GM23338 (cell line): ENCODE data around the gene DGKD. TPM values are rescaled to one million over a fixed set of nuclear protein-coding genes. Genes with fewer than 3 reads are reported as not detected.
"Not testable (repeated sequence)": the region's sequence is repeated elsewhere in the genome, so short reads cannot be mapped to it uniquely, and the experiment has no call there.

ENCODE experiments used
- ATAC-seq: fragments of 200-7000 bp; cut with Tn5 transposase; 3 replicates; pipeline ENCODE4 v1.9.1; 2020
- DNase-seq: peaks from one replicate; pipeline ENCODE4 v3.0.0-alpha.2; 2015; ENCODE audit warnings: low spot score
- H2AFZ ChIP-seq: fragments of 200-600 bp; sonication (generic); 2 replicates; pipeline ENCODE4 v1.8.0; 2016; ENCODE audit warnings: antibody characterized with exemption, mild to moderate bottlenecking, moderate library complexity
- H3F3A ChIP-seq: fragments of 200-600 bp; sonication (generic); replicated peaks from 2 replicates; pipeline ENCODE4 v1.8.0; 2017; ENCODE audit warnings: antibody characterized with exemption, mixed run types, low read depth
- H3K27ac ChIP-seq: fragments of 200-600 bp; sonication (generic); 2 replicates; pipeline ENCODE4 v1.6.1; 2016; ENCODE audit warnings: low read depth
- H3K27me3 ChIP-seq: fragments of 200-600 bp; sonication (generic); 2 replicates; pipeline ENCODE4 v1.8.0; 2016; ENCODE audit warnings: mild to moderate bottlenecking, mixed run types, moderate library complexity; ENCODE audit not compliant: insufficient read depth
- H3K36me3 ChIP-seq: fragments of 200-600 bp; sonication (generic); 2 replicates; pipeline ENCODE4 v1.8.0; 2016; ENCODE audit warnings: mild to moderate bottlenecking; ENCODE audit not compliant: insufficient read depth
- H3K4me1 ChIP-seq: fragments of 200-600 bp; sonication (generic); 2 replicates; pipeline ENCODE4 v1.8.0; 2016; ENCODE audit warnings: mild to moderate bottlenecking, moderate library complexity; ENCODE audit not compliant: insufficient read depth
- H3K4me2 ChIP-seq: fragments of 200-600 bp; sonication (generic); 2 replicates; pipeline ENCODE4 v1.7.1; 2017; ENCODE audit warnings: mixed run types
- H3K4me3 ChIP-seq: fragments of 200-600 bp; sonication (generic); 2 replicates; pipeline ENCODE4 v1.6.1; 2016; ENCODE audit warnings: mixed run types
- H3K79me2 ChIP-seq: fragments of 200-600 bp; sonication (generic); replicated peaks from 2 replicates; pipeline ENCODE4 v1.8.0; 2017; ENCODE audit warnings: mild to moderate bottlenecking; ENCODE audit not compliant: insufficient read depth
- H3K9me2 ChIP-seq: fragments of 200-600 bp; sonication (generic); 2 replicates; pipeline ENCODE4 v1.8.0; 2017; ENCODE audit not compliant: insufficient read depth
- H4K20me1 ChIP-seq: fragments of 200-600 bp; sonication (generic); replicated peaks from 2 replicates; pipeline ENCODE4 v1.8.0; 2017; ENCODE audit warnings: mild to moderate bottlenecking; ENCODE audit not compliant: insufficient read depth
- H3K27ac Mint-ChIP-seq: 2 replicates; pipeline ENCODE4 v1.8.0; 2020; ENCODE audit warnings: inconsistent platforms, mild to moderate bottlenecking, moderate library complexity, mixed read lengths
- H3K27me3 Mint-ChIP-seq: 3 replicates; pipeline ENCODE4 v1.8.0; 2022; ENCODE audit warnings: low read depth, mild to moderate bottlenecking, moderate library complexity, mixed read lengths, inconsistent platforms; ENCODE audit not compliant: insufficient read depth, poor library complexity
- H3K36me3 Mint-ChIP-seq: 3 replicates; pipeline ENCODE4 v1.8.0; 2021; ENCODE audit warnings: low read depth, mild to moderate bottlenecking, inconsistent platforms, moderate library complexity, mixed read lengths
- H3K4me1 Mint-ChIP-seq: 3 replicates; pipeline ENCODE4 v1.8.0; 2020; ENCODE audit warnings: mild to moderate bottlenecking, inconsistent platforms, mixed read lengths
- H3K4me3 Mint-ChIP-seq: 3 replicates; pipeline ENCODE4 v1.8.0; 2021; ENCODE audit warnings: moderate library complexity, mild to moderate bottlenecking, inconsistent platforms, mixed read lengths
- H3K9me3 Mint-ChIP-seq: 3 replicates; pipeline ENCODE4 v1.8.0; 2020; ENCODE audit warnings: moderate library complexity, mild to moderate bottlenecking, inconsistent platforms, mixed read lengths
- CREB1 ChIP-seq: fragments of 250-450 bp; sonication (Bioruptor Pico); IDR thresholded peaks from 2 replicates; pipeline ENCODE4 v1.5.0; 2020; ENCODE audit warnings: low read depth, mild to moderate bottlenecking, moderate library complexity
- CTCF ChIP-seq, 2 experiments: fragments of 200-600 bp in 1 of 2; sonication (generic) in 1 of 2; conservative IDR thresholded peaks; 2 replicates each; pipeline versions ENCODE4 v1.5.1 to v1.6.1; 2016 to 2017; ENCODE audit warnings: antibody characterized with exemption in 2 of 2, low read depth in 2 of 2, mild to moderate bottlenecking in 2 of 2, moderate library complexity in 1 of 2
- EZH2 ChIP-seq: fragments of 200-600 bp; sonication (generic); IDR thresholded peaks from one replicate; pipeline ENCODE4 v1.8.0; 2017; ENCODE audit warnings: antibody characterized with exemption, mild to moderate bottlenecking, low read depth; ENCODE audit not compliant: unreplicated experiment
- JUNB ChIP-seq: IDR thresholded peaks from one replicate; pipeline ENCODE4 v1.6.1; 2016; ENCODE audit warnings: antibody characterized with exemption; ENCODE audit not compliant: unreplicated experiment
- NANOG ChIP-seq: IDR thresholded peaks from 2 replicates; pipeline ENCODE4 v1.6.1; 2016; ENCODE audit warnings: antibody characterized with exemption, borderline replicate concordance
- POLR2AphosphoS5 ChIP-seq: IDR thresholded peaks from 2 replicates; pipeline ENCODE4 v1.6.1; 2016; ENCODE audit warnings: antibody characterized with exemption, low read depth
- REST ChIP-seq: IDR thresholded peaks from one replicate; pipeline ENCODE4 v1.6.1; 2018; ENCODE audit warnings: antibody characterized with exemption; ENCODE audit not compliant: unreplicated experiment
- STAT1 ChIP-seq: IDR thresholded peaks from one replicate; pipeline ENCODE4 v1.6.1; 2016; ENCODE audit warnings: antibody characterized with exemption; ENCODE audit not compliant: unreplicated experiment
- ZNF331 ChIP-seq: fragments of 250-450 bp; sonication (Bioruptor Pico); IDR thresholded peaks from 2 replicates; pipeline ENCODE4 v1.5.0; 2020; ENCODE audit warnings: low read depth, mild to moderate bottlenecking, moderate library complexity
- ZNF462 ChIP-seq: fragments of 250-450 bp; sonication (Bioruptor Pico); IDR thresholded peaks from 2 replicates; pipeline ENCODE4 v1.5.0; 2020; ENCODE audit warnings: mild to moderate bottlenecking, moderate library complexity
- polyA plus RNA-seq: library from polyadenylated mRNA; unstranded; fragments of >200 nt; fragmentation: Nextera tagmentation; extraction: Ambion mirVana; gene quantifications from 2 replicates; pipeline ENCODE4 v1.2.1, GENCODE V29; 2016
- total RNA-seq: library from RNA; depleted of rRNA; stranded (reverse); fragments of >200 nt; shearing (Covaris generic); gene quantifications from 2 replicates; pipeline ENCODE4 v1.2.3, GENCODE V29; 2014

DGKD gene
- total and polyA plus RNA-seq, 2 experiments from 2014 or later, result 11.1 to 23.4 TPM

GRCh38 chr2:233395687-233396086, 41.4 kb downstream of the DGKD start:
- Histone ChIP-seq H3K79me2 (no peaks in the 10 kb centered on the region), H4K20me1 (no peaks in the 10 kb centered on the region), H3K4me2 (no peak overlapping the region), H3F3A (no peaks in the 10 kb centered on the region), H2AFZ (no peak overlapping the region), H3K9me2 (no peaks in the 10 kb centered on the region), H3K4me3 (no peak overlapping the region), H3K27me3 (no peaks in the 10 kb centered on the region), H3K36me3 (no peaks in the 10 kb centered on the region), H3K27ac (no peak overlapping the region), H3K4me1 (peaks cover 8% of the 10 kb centered on the region; the same call in 1 of the 2 replicates)
- Mint-ChIP-seq H3K27ac (no peak overlapping the region), H3K9me3 (peaks cover 3% of the 10 kb centered on the region; the same call in 1 of the 3 replicates), H3K4me3 (no peak overlapping the region), H3K36me3 (peaks cover 25% of the 10 kb centered on the region), H3K4me1 (peaks cover 21% of the 10 kb centered on the region), H3K27me3 (peaks cover 14% of the 10 kb centered on the region)
- ATAC-seq, result no peak
- no peak for DNase-seq
- TF ChIP-seq REST, result no peak
- no peak for TF ChIP-seq POLR2AphosphoS5
- no peak for TF ChIP-seq STAT1
- TF ChIP-seq CREB1 (CRISPR knock-in tag), result no peak
- no peak for TF ChIP-seq EZH2
- TF ChIP-seq CTCF (conservative IDR thresholded peaks at IDR 0.05; ENCODE audit: low read depth in 2 of 2), result no peak
- TF ChIP-seq JUNB, result no peak
- no peak for TF ChIP-seq NANOG
- no peak for TF ChIP-seq ZNF331 (CRISPR knock-in tag)
- TF ChIP-seq ZNF462, result no peak

GRCh38 chr2:233396726-233397665, 42.7 kb downstream of the DGKD start:
- H3F3A ChIP-seq, H3K4me3 Mint-ChIP-seq, H3K27ac ChIP-seq, H3K9me3 Mint-ChIP-seq, H3K79me2 ChIP-seq, H3K9me2 ChIP-seq, H3K4me1 ChIP-seq, H2AFZ ChIP-seq, DNase-seq, H3K4me3 ChIP-seq, H4K20me1 ChIP-seq, H3K27me3 ChIP-seq, H3K36me3 ChIP-seq, ATAC-seq, H3K4me2 ChIP-seq: not testable (repeated sequence)
- Mint-ChIP-seq H3K4me1 (peaks cover 21% of the 10 kb centered on the region), H3K27me3 (peaks cover 14% of the 10 kb centered on the region), H3K36me3 (peaks cover 19% of the 10 kb centered on the region), H3K27ac (peak overlapping the region; percentile 66; the same call in 1 of the 2 replicates)
